ENCODE data around the gene ANGPTL7. TPM values are rescaled to one million over a fixed set of nuclear protein-coding genes. Genes with fewer than 3 reads are reported as not detected.

ANGPTL7 gene
- total RNA-seq, result 1.5 and 10.3 TPM in 2 replicates
- 0.34 and 0.38 TPM in 2 replicates for polyA plus RNA-seq
- polyA plus RNA-seq (2012), result 0.33 and 0.35 TPM in 2 replicates
- polyA minus RNA-seq (ENCODE audit: low replicate concordance), result not detected in 2 replicates

- no peak for DNase-seq (ENCODE audit: low read depth in 2 of 2)
- H3K36me3 ChIP-seq (ENCODE audit: control insufficient read depth, insufficient read depth, low read length), result peaks cover 6% of the 10 kb centered on the region
- no peak for TF ChIP-seq CTCF (conservative IDR thresholded peaks at IDR 0.05 in 1 of 2, IDR thresholded peaks at IDR 0.05 in 1 of 2; ENCODE audit: low read depth in 1 of 2, low read length in 2 of 2)
- no peak for TF ChIP-seq EZH2 (IDR thresholded peaks at IDR 0.05; ENCODE audit: low read length, missing control alignments)
- no peak within 1 kb of the TSS for H3K9ac ChIP-seq (ENCODE audit: insufficient read depth, low read length)
- H3K4me3 ChIP-seq (replicated peaks in 1 of 4; ENCODE audit: control extremely low read depth in 1 of 4, insufficient read depth in 1 of 4, low read depth in 3 of 4, low read length in 4 of 4), result no peak within 1 kb of the TSS
- no peaks in the 10 kb centered on the region for H3K9me3 ChIP-seq (ENCODE audit: control insufficient read depth, insufficient read depth, low read depth, low read length)
- H4K20me1 ChIP-seq (ENCODE audit: control insufficient read depth, extremely low read depth, insufficient read depth, low read length), result no peaks in the 10 kb centered on the region
- no peaks in the 10 kb centered on the region for H3K4me1 ChIP-seq (ENCODE audit: control insufficient read depth, extremely low read depth, insufficient read depth, low read length)
- H3K27ac ChIP-seq (ENCODE audit: insufficient read depth, low read length), result no peak within 1 kb of the TSS
- H3K27me3 ChIP-seq (ENCODE audit: control insufficient read depth, insufficient read depth, low read length), result no peaks in the 10 kb centered on the region
- H2AFZ ChIP-seq (ENCODE audit: low read length), result no peak within 1 kb of the TSS
- H3K4me2 ChIP-seq (ENCODE audit: extremely low read depth, insufficient read depth, low read length), result no peak within 1 kb of the TSS
- H3K79me2 ChIP-seq (ENCODE audit: control insufficient read depth, insufficient read depth, low read length), result no peaks in the 10 kb centered on the region
Observed at GRCh38 chr1:11188858-11189451, at the start of gene ANGPTL7. Gene ANGPTL7 (plus strand): TSS chr1:11189355. CDS start chr1:11189580, 225 bp downstream.

- Histone ChIP-seq H2AFZ (ENCODE audit: low read length) (no peak overlapping the region), H3K27ac (ENCODE audit: insufficient read depth, low read length) (no peak overlapping the region), H3K79me2 (ENCODE audit: control insufficient read depth, insufficient read depth, low read length) (no peaks in the 10 kb centered on the region), H4K20me1 (ENCODE audit: control insufficient read depth, extremely low read depth, insufficient read depth, low read length) (no peaks in the 10 kb centered on the region), H3K36me3 (ENCODE audit: control insufficient read depth, insufficient read depth, low read length) (peaks cover 2% of the 10 kb centered on the region), H3K4me3 (replicated peaks in 1 of 4; ENCODE audit: control extremely low read depth in 1 of 4, insufficient read depth in 1 of 4, low read depth in 3 of 4, low read length in 4 of 4) (no peak overlapping the region), H3K27me3 (ENCODE audit: control insufficient read depth, insufficient read depth, low read length) (no peaks in the 10 kb centered on the region), H3K4me1 (ENCODE audit: control insufficient read depth, extremely low read depth, insufficient read depth, low read length) (peaks cover 10% of the 10 kb centered on the region), H3K9ac (ENCODE audit: insufficient read depth, low read length) (no peak overlapping the region), H3K9me3 (ENCODE audit: control insufficient read depth, insufficient read depth, low read depth, low read length) (no peaks in the 10 kb centered on the region), H3K4me2 (ENCODE audit: extremely low read depth, insufficient read depth, low read length) (no peak overlapping the region)
- peak in 1 of 2 donors; percentile 15 for DNase-seq (ENCODE audit: low read depth in 2 of 2)
- TF ChIP-seq EZH2 (IDR thresholded peaks at IDR 0.05; ENCODE audit: low read length, missing control alignments) (no peak), CTCF (conservative IDR thresholded peaks at IDR 0.05 in 1 of 2, IDR thresholded peaks at IDR 0.05 in 1 of 2; ENCODE audit: low read depth in 1 of 2, low read length in 2 of 2) (no peak)
Observed at GRCh38 chr1:11142618-11143391, 46.4 kb upstream of the ANGPTL7 start.

- no peak overlapping the region for H2AFZ ChIP-seq (ENCODE audit: low read length)
- H4K20me1 ChIP-seq (ENCODE audit: control insufficient read depth, extremely low read depth, insufficient read depth, low read length), result no peaks in the 10 kb centered on the region
- no peak overlapping the region for H3K27ac ChIP-seq (ENCODE audit: insufficient read depth, low read length)
- H3K9me3 ChIP-seq (ENCODE audit: control insufficient read depth, insufficient read depth, low read depth, low read length), result no peaks in the 10 kb centered on the region
- H3K79me2 ChIP-seq (ENCODE audit: control insufficient read depth, insufficient read depth, low read length), result no peaks in the 10 kb centered on the region
- no peak for DNase-seq (ENCODE audit: low read depth in 2 of 2)
- H3K4me3 ChIP-seq (replicated peaks in 1 of 4; ENCODE audit: control extremely low read depth in 1 of 4, insufficient read depth in 1 of 4, low read depth in 3 of 4, low read length in 4 of 4), result no peak overlapping the region
- H3K4me2 ChIP-seq (ENCODE audit: extremely low read depth, insufficient read depth, low read length), result no peak overlapping the region
- H3K9ac ChIP-seq (ENCODE audit: insufficient read depth, low read length), result no peak overlapping the region
- H3K4me1 ChIP-seq (ENCODE audit: control insufficient read depth, extremely low read depth, insufficient read depth, low read length), result peaks cover 10% of the 10 kb centered on the region
- H3K36me3 ChIP-seq (ENCODE audit: control insufficient read depth, insufficient read depth, low read length), result peaks cover 2% of the 10 kb centered on the region
- TF ChIP-seq EZH2 (IDR thresholded peaks at IDR 0.05; ENCODE audit: low read length, missing control alignments), result no peak
- no peaks in the 10 kb centered on the region for H3K27me3 ChIP-seq (ENCODE audit: control insufficient read depth, insufficient read depth, low read length)
Observed at GRCh38 chr1:11143401-11143800, 45.8 kb upstream of the ANGPTL7 start.

All from fibroblast of lung (primary cell).